HG03439 (cell line): ENCODE results near the gene ADCY5.

ENCODE experiments used
- ATAC-seq: cut with Tn5 transposase; IDR thresholded peaks from one replicate; pipeline ENCODE4 v1.9.1; 2021; ENCODE audit warnings: mild to moderate bottlenecking, moderate library complexity; ENCODE audit not compliant: unreplicated experiment

Gene ADCY5

GRCh38 chr3:123411340-123412040, 37.4 kb downstream of the ADCY5 start:
- ATAC-seq, result no peak

- no peak for ATAC-seq
Observed at GRCh38 chr3:123410149-123410515, 38.8 kb downstream of the ADCY5 start.

- ATAC-seq, result no peak
Observed at GRCh38 chr3:123409443-123410148, 39.3 kb downstream of the ADCY5 start.

GRCh38 chr3:123406598-123406997, 42.3 kb downstream of the ADCY5 start:
- no peak for ATAC-seq

- ATAC-seq, result no peak
Observed at GRCh38 chr3:123405936-123406510, 42.9 kb downstream of the ADCY5 start.

- no peak for ATAC-seq
Observed at GRCh38 chr3:123405021-123405420, 43.9 kb downstream of the ADCY5 start.

GRCh38 chr3:123404391-123404790, 44.5 kb downstream of the ADCY5 start:
- ATAC-seq, result no peak

- no peak for ATAC-seq
Observed at GRCh38 chr3:123401836-123402530, 46.9 kb downstream of the ADCY5 start.

GRCh38 chr3:123400169-123400568, 48.7 kb downstream of the ADCY5 start:
- ATAC-seq, result no peak

GRCh38 chr3:123399653-123400052, 49.2 kb downstream of the ADCY5 start:
- ATAC-seq, result no peak

GRCh38 chr3:123397921-123398785, 50.7 kb downstream of the ADCY5 start:
- ATAC-seq, result no peak

- ATAC-seq, result no peak
Observed at GRCh38 chr3:123397050-123397590, 51.8 kb downstream of the ADCY5 start.

GRCh38 chr3:123396171-123397049, 52.5 kb downstream of the ADCY5 start:
- no peak for ATAC-seq

GRCh38 chr3:123395235-123395634, 53.7 kb downstream of the ADCY5 start:
- no peak for ATAC-seq

GRCh38 chr3:123394391-123395020, 54.4 kb downstream of the ADCY5 start:
- no peak for ATAC-seq

GRCh38 chr3:123392871-123393620, 55.8 kb downstream of the ADCY5 start:
- no peak for ATAC-seq

GRCh38 chr3:123392368-123392767, 56.5 kb downstream of the ADCY5 start:
- ATAC-seq, result no peak

- no peak for ATAC-seq
Observed at GRCh38 chr3:123390865-123391600, 57.9 kb downstream of the ADCY5 start.
